ENCODE measurements around the gene BPIFA1.

Gene BPIFA1

DNA sequence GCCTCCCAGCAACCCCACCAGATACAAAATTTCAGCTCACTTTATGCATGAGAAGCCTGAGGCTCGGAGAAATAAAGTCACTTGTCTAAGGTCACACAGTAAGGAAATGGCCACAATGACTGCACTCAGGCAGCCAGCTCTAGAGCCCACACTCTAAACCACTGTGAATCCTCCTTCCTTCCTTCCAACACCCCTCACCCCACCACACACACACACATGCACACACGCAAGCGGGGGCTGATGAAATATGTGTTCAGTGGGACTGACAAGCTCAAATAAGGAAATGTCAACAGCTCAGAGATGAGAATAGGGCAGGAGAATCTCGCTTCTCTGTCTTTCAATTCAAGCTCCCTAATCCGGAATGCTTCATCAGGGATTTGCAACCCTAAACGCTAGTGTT lies 6.0 kb upstream of the BPIFA1 start:
- TF ChIP-seq, protein P1, sequence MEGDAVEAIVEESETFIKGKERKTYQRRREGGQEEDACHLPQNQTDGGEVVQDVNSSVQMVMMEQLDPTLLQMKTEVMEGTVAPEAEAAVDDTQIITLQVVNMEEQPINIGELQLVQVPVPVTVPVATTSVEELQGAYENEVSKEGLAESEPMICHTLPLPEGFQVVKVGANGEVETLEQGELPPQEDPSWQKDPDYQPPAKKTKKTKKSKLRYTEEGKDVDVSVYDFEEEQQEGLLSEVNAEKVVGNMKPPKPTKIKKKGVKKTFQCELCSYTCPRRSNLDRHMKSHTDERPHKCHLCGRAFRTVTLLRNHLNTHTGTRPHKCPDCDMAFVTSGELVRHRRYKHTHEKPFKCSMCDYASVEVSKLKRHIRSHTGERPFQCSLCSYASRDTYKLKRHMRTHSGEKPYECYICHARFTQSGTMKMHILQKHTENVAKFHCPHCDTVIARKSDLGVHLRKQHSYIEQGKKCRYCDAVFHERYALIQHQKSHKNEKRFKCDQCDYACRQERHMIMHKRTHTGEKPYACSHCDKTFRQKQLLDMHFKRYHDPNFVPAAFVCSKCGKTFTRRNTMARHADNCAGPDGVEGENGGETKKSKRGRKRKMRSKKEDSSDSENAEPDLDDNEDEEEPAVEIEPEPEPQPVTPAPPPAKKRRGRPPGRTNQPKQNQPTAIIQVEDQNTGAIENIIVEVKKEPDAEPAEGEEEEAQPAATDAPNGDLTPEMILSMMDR (IDR thresholded peaks at IDR 0.05; ENCODE audit: low read depth, low read length): no peak
- no peak for DNase-seq (ENCODE audit: extremely low read depth, low read depth)

DNA sequence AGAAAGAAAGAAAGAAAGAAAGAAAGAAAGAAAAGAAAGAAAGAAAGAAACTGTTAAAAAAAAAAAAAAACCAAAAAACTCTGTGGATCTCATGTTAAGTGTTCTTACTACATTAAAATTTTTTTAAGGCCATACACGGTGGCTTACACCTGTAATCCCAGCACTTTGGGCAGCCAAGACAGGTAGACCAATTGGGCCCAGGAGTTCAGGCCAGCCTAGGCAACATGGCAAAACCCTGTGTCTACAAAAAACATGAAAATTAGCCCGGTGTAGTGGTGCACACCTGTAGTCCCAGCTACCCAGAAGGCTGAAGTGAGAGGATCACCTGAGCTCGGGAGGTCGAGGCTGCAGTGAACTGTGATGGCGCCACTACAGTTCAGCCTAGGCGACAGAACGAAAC lies 4.6 kb upstream of the BPIFA1 start:
- no peak for DNase-seq (ENCODE audit: extremely low read depth, low read depth)
- TF ChIP-seq, protein P1 (IDR thresholded peaks at IDR 0.05; ENCODE audit: low read depth, low read length): no peak

DNA sequence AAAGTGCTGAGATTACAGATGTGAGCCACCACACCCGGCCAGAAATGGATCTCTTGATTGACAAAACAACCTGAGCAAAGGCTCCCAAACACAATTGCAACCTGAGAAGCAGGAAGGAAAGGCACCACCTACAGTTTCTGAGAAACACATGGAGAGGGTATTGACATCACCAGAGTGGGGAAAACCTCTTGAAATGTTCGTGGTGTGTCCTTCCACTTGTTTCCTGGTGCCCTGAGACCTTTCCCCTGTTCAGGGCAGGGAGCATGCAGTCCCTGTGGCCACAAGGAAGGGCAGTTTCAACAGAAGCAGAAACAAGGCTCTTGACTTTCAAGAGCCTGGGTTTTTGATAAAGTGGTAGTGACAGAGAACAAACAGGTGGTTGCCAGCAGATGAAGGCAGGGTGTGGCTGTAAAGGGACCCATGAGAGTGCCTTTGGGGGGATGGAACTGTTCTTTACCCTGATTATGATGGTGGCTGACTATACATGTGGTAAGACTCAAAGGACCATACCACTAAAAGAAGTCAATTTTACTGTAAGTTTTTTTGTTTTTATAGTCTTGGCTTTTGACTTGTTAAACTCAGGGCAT lies 3.2 kb upstream of the BPIFA1 start:
- DNase-seq (ENCODE audit: extremely low read depth, low read depth): no peak
- TF ChIP-seq, protein P1 (IDR thresholded peaks at IDR 0.05; ENCODE audit: low read depth, low read length): no peak

DNA sequence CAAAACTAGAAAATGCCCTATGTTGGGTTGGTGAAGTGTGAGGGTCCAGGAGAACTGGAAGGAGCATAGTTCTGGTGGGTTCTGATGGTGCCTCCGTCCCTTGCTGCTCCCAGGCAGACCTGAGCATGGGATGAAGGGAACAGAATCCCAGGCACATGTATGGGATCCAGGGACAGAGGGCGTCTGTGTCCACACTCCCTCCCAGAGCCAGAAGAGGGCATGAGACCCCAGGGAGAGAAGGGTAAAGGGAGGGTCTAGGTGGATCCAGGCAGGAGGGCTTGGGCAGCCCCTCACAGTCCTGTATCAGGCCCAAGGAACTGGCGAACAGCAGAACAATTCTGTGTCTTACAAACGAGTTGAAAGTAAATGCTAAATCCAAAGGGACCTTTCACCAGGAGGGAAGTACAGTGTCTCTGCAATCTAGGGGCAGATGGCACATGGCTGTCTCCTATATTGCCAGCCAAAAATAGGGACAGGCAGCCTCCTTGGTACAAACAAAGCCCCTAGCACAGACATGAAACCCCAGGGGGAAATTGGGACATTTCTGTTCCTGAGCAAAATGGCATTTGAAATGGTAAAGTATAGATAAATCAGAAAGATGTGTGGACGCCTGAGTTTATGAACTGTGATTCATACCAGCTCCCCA lies 2.5 kb upstream of the BPIFA1 start:
- no peak for DNase-seq (ENCODE audit: extremely low read depth, low read depth)
- TF ChIP-seq, protein P1 (IDR thresholded peaks at IDR 0.05; ENCODE audit: low read depth, low read length): no peak

DNA sequence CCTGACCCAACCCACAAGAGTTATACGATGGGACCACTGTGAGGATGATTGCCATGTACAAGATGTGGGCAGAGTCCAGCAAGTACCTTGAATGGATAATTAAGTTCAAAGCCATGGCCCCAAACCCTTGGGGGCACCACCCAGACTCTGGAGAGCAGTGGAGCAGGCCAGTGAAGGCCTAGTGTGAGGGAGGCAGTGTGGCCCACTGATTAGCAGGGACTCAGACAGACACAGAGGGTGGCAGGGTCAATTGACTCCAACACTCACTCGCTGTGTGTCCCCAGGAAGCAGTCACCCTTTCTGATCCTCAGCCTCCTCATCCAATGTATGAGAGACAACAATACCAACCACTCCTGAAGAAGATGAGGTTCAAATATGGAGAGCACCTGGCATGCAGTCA lies 1.7 kb upstream of the BPIFA1 start:
- no peak for DNase-seq (ENCODE audit: extremely low read depth, low read depth)
- TF ChIP-seq, protein P1 (IDR thresholded peaks at IDR 0.05; ENCODE audit: low read depth, low read length): no peak

DNA sequence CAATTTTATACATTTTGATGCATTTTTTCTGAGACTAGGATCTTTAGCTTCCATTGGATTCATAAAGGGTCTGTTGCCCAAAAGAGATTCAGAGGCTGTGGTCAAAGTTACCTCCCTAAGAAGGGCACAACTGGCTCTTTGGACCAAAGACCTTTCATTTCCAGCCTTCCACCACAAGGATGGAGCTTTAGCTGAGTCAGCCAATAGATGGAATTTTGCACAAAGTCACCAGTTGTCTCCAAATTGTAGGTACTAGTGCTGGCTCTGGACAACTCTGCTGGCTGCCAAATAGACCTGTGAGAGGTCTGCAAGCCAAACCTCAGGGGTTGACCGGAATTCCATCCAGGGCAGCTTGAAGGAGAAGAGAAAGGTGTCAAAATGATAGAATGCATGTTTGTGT lies 555 bp downstream of the BPIFA1 start:
- no peak for DNase-seq (ENCODE audit: extremely low read depth, low read depth)
- TF ChIP-seq, protein P1 (IDR thresholded peaks at IDR 0.05; ENCODE audit: low read depth, low read length): no peak

DNA sequence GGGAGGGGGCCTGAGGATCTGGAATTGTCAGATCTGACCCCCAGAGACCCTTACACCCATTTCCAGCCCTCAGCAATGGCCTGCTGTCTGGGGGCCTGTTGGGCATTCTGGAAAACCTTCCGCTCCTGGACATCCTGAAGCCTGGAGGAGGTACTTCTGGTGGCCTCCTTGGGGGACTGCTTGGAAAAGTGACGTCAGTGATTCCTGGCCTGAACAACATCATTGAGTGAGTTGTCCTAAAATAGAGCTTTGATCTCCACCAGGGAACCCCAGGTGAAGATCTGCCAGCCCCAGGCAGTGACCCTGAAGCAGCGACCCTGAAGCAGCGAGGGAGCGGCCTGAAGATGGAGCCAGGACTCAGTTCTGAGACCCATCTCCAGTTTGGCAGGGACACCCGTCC lies 2.2 kb downstream of the BPIFA1 start:
- TF ChIP-seq, protein P1 (IDR thresholded peaks at IDR 0.05; ENCODE audit: low read depth, low read length): no peak
- no peak for DNase-seq (ENCODE audit: extremely low read depth, low read depth)
